CD4-positive, alpha-beta T cell (primary cell): ENCODE data around the gene MCEMP1. TPM values are rescaled to one million over a fixed set of nuclear protein-coding genes. Genes with fewer than 3 reads are reported as not detected.
A peak's percentile ranks its signal among the peaks of the same experiment; 100 is the strongest.

ENCODE experiments used
- ATAC-seq: fragments of 200-7000 bp; cut with Tn5 transposase; one replicate; pipeline ENCODE4 v1.10.0; 2022; ENCODE audit warnings: mild to moderate bottlenecking; ENCODE audit not compliant: poor library complexity
- CTCF ChIA-PET: fragments of 350-600 bp; sonication (Branson Sonifier 250); formaldehyde crosslinking; loops from one replicate; lab custom pipeline; 2021; ENCODE audit warnings: antibody characterized with exemption, inconsistent platforms; lab: Charles Lee
- POLR2A ChIA-PET: fragments of 350-600 bp; sonication (Branson Sonifier 250); formaldehyde crosslinking; loops from one replicate; lab custom pipeline; 2021; ENCODE audit warnings: antibody characterized with exemption, inconsistent platforms; lab: Charles Lee
- DNase-seq, 14 experiments: peaks; one replicate each; pipeline ENCODE4 v3.0.0-alpha.2; 2013 to 2020; ENCODE audit warnings: mixed read lengths in 2 of 14
- H3K27ac ChIP-seq, 2 donors: one replicate each; pipeline versions ENCODE4 v1.5.1 to v1.7.0; 2013; ENCODE audit warnings: low read length in 2 of 2, low read depth in 1 of 2, mild to moderate bottlenecking in 1 of 2
- H3K27me3 ChIP-seq, 2 experiments: 1 replicate in 1 of 2; 2 replicates in 1 of 2; pipeline versions ENCODE4 v1.6.1 to v1.7.0; 2013; ENCODE audit warnings: low read length in 2 of 2, control low read depth in 1 of 2, mild to moderate bottlenecking in 1 of 2, moderate library complexity in 1 of 2; ENCODE audit not compliant: insufficient read depth in 2 of 2, control insufficient read depth in 1 of 2
- H3K36me3 ChIP-seq: one replicate; pipeline ENCODE4 v1.6.1; 2013; ENCODE audit warnings: low read length, control low read depth; ENCODE audit not compliant: insufficient read depth
- H3K4me1 ChIP-seq: one replicate; pipeline ENCODE4 v1.6.1; 2013; ENCODE audit warnings: low read length, control low read depth; ENCODE audit not compliant: insufficient read depth
- H3K4me3 ChIP-seq: one replicate; pipeline ENCODE4 v1.5.1; 2013; ENCODE audit warnings: mild to moderate bottlenecking, low read length, moderate library complexity
- H3K9me3 ChIP-seq, 2 experiments: 1 replicate in 1 of 2; 2 replicates in 1 of 2; pipeline versions ENCODE4 v1.6.1 to v1.7.0; 2013; ENCODE audit warnings: low read length in 2 of 2, mild to moderate bottlenecking in 2 of 2, control low read depth in 1 of 2, moderate library complexity in 1 of 2; ENCODE audit not compliant: control insufficient read depth in 1 of 2, insufficient read depth in 1 of 2
- H3K27ac Mint-ChIP-seq: one replicate; pipeline ENCODE4 v1.8.0; 2020; ENCODE audit warnings: mixed read lengths
- H3K27me3 Mint-ChIP-seq: one replicate; pipeline ENCODE4 v1.8.0; 2021; ENCODE audit warnings: mixed read lengths
- H3K36me3 Mint-ChIP-seq: one replicate; pipeline ENCODE4 v1.8.0; 2021; ENCODE audit warnings: low read depth, mixed read lengths
- H3K4me1 Mint-ChIP-seq: one replicate; pipeline ENCODE4 v1.8.0; 2021; ENCODE audit warnings: low read depth, mixed read lengths
- H3K4me3 Mint-ChIP-seq: one replicate; pipeline ENCODE4 v1.8.0; 2020; ENCODE audit warnings: mild to moderate bottlenecking, mixed read lengths
- H3K9me3 Mint-ChIP-seq: one replicate; pipeline ENCODE4 v1.8.0; 2020; ENCODE audit warnings: mixed read lengths
- intact Hi-C, 2 experiments: fragments of 100-400 bp; cut with DNase I in 1 of 2; cut with micrococcal nuclease in 1 of 2; formaldehyde crosslinking; loops; one replicate each; pipeline versions ENCODE4 v1.15.1 to v1.9.0; 2023 to 2025; cut with DNase I, micrococcal nuclease
- total RNA-seq, 174 experiments: library from RNA in 2 of 174; stranded (reverse) in 2 of 174; gene quantifications; one replicate each; pipeline ENCODE4 v1.2.3 and lab custom pipeline; 2021 to 2026
- TF ChIP-seq, protein P1 (sequence below): fragments of 200-600 bp; IDR thresholded peaks from one replicate; pipeline ENCODE4 v1.8.0; 2022; ENCODE audit warnings: antibody characterized with exemption, mild to moderate bottlenecking

MCEMP1 gene
- total RNA-seq, 2 experiments from 2014 or later: 0.38 TPM; not detected in 1

DNA sequence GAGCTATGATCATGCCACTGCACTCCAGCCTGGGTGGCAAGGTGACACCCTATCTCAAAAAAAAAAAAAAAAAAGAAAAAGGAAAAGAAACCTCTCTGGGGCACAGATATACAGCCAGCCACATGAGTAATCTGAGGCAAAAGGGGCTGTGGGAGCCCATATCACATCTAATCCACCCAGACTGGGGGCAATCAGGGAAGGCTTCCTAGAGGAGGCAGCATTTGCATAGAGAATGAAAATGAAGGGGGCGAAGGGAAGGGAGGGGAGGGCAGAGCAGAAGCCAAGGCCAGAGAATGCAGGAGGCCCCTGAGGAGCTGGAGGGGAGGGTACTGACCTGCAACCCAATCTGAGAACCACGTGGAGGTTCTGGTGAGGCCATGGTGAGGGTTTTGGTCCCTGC lies 26.7 kb upstream of the MCEMP1 start:
- Histone ChIP-seq H3K4me3 (no peak overlapping the region), H3K4me1 (peaks cover 13% of the 10 kb centered on the region), H3K9me3 (no peaks in the 10 kb centered on the region), H3K27me3 (no peaks in the 10 kb centered on the region), H3K36me3 (peaks cover 20% of the 10 kb centered on the region), H3K27ac (no peak overlapping the region)
- POLR2A ChIA-PET: interaction anchor here (2.3 kb wide), 1 partner anchor 21 kb away, joined by 7 read pairs; the partner anchor contains the start of genes PET100 and XAB2
- peaks cover 20% of the 10 kb centered on the region for H3K36me3 Mint-ChIP-seq
- CTCF ChIA-PET: interaction anchor here (0.6 to 1.7 kb wide), 3 partner anchors 31 to 159 kb away, joined by 3 to 6 read pairs (median 4); partner anchors contain the start of gene TRAPPC5
- TF ChIP-seq, protein P1, sequence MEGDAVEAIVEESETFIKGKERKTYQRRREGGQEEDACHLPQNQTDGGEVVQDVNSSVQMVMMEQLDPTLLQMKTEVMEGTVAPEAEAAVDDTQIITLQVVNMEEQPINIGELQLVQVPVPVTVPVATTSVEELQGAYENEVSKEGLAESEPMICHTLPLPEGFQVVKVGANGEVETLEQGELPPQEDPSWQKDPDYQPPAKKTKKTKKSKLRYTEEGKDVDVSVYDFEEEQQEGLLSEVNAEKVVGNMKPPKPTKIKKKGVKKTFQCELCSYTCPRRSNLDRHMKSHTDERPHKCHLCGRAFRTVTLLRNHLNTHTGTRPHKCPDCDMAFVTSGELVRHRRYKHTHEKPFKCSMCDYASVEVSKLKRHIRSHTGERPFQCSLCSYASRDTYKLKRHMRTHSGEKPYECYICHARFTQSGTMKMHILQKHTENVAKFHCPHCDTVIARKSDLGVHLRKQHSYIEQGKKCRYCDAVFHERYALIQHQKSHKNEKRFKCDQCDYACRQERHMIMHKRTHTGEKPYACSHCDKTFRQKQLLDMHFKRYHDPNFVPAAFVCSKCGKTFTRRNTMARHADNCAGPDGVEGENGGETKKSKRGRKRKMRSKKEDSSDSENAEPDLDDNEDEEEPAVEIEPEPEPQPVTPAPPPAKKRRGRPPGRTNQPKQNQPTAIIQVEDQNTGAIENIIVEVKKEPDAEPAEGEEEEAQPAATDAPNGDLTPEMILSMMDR: no peak
- H3K27ac Mint-ChIP-seq: no peak overlapping the region
- no peak for ATAC-seq
- intact Hi-C loops: loop anchor here in 1 of 2 experiments (10.0 kb wide), 1 partner anchor 545 kb away; no protein-coding TSS in a partner anchor
- no peaks in the 10 kb centered on the region for H3K9me3 Mint-ChIP-seq
- no peaks in the 10 kb centered on the region for H3K27me3 Mint-ChIP-seq
- DNase-seq: no peak
- no peak overlapping the region for H3K4me3 Mint-ChIP-seq
- peaks cover 12% of the 10 kb centered on the region for H3K4me1 Mint-ChIP-seq

DNA sequence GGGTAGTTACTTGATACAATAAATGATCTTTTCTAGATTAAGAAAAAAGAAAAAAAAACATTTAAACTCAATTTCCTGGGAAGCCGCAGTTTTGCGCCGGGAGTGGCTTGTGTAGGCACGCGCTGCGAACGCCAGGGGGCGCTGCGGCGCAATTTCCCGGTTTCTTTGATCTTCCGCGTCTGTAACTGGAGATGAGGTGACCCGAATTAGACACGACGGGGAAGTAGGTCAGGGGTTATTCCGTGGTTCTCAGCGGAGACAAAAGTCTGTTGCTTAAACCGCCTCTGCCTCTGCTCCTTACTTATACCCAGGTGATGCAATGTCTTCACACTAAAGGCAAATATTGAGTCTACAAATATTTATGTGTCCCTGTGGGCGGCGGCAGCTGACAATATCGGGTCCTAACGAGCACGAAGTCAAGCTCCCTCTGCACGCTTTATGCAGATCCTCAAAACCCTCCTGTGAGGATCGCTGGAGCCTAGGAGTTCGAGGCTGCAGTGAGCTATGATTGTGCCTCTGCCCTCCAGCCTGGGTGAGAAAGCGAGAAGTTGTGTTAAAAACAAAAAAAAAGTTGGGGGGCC lies 24.7 kb upstream of the MCEMP1 start:
- ATAC-seq: peak; percentile 99
- ChIA-PET POLR2A (interaction anchor here (1.0 to 2.3 kb wide), 3 partner anchors 14 to 217 kb away, joined by 5 to 7 read pairs (median 6); partner anchors contain the start of genes PET100 and XAB2), CTCF (interaction anchor here (0.7 to 2.4 kb wide), 6 partner anchors 9 to 147 kb away, joined by 3 to 17 read pairs (median 5); partner anchors contain the start of genes STXBP2 and TRAPPC5)
- peak overlapping the region; percentile 87 for H3K27ac Mint-ChIP-seq
- no peaks in the 10 kb centered on the region for H3K9me3 Mint-ChIP-seq
- no peaks in the 10 kb centered on the region for H3K9me3 ChIP-seq
- peak overlapping the region; percentile 77 for H3K4me3 Mint-ChIP-seq
- H3K27me3 ChIP-seq: no peaks in the 10 kb centered on the region
- H3K4me1 Mint-ChIP-seq: peaks cover 12% of the 10 kb centered on the region
- peak overlapping the region; percentile 31 for H3K4me3 ChIP-seq
- peaks cover 16% of the 10 kb centered on the region for H3K4me1 ChIP-seq
- H3K27ac ChIP-seq: peak overlapping the region in 1 of 2 donors; percentile 49
- H3K27me3 Mint-ChIP-seq: no peaks in the 10 kb centered on the region
- DNase-seq: peak; percentile 81 to 94 (median 86)
- peaks cover 10% of the 10 kb centered on the region for H3K36me3 Mint-ChIP-seq
- TF ChIP-seq, protein P1: peak; percentile 99
- intact Hi-C loops: loop anchor here (1.0 to 10.0 kb wide), 5 partner anchors 28 to 547 kb away; partner anchors contain the start of gene TRAPPC5 (in 2 of the 2)
- peaks cover 4% of the 10 kb centered on the region for H3K36me3 ChIP-seq

DNA sequence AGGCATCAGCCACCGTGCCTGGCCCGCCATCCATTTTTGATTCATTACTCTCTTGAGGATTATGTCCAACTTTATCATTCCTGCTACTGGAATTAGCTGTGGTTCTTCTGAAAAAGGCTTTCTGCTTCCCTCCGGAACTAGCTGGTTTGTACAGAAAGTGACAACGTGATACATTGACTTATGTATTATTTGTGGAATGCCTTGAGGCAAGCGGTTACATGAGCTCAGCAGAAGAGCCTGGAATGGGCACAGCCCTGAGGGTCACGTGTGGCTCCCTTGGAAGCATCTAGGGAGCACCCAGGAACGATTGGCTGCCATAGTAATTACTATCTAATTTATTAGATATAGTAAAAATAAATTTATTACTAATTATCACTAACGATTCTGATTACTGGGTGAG lies 22.5 kb upstream of the MCEMP1 start:
- ATAC-seq (no peak), DNase-seq (no peak)
- no peak overlapping the region for H3K27ac Mint-ChIP-seq
- Histone ChIP-seq H3K4me3 (no peak overlapping the region), H3K9me3 (no peaks in the 10 kb centered on the region), H3K36me3 (no peaks in the 10 kb centered on the region), H3K4me1 (peaks cover 33% of the 10 kb centered on the region), H3K27me3 (no peaks in the 10 kb centered on the region), H3K27ac (no peak overlapping the region)
- H3K27me3 Mint-ChIP-seq: no peaks in the 10 kb centered on the region
- no peaks in the 10 kb centered on the region for H3K36me3 Mint-ChIP-seq
- H3K9me3 Mint-ChIP-seq: no peaks in the 10 kb centered on the region
- TF ChIP-seq, protein P1: no peak
- intact Hi-C loops: loop anchor here in 1 of 2 experiments (10.0 kb wide), 1 partner anchor 550 kb away; no protein-coding TSS in a partner anchor
- ChIA-PET POLR2A (no interaction called here), CTCF (interaction anchor here (1.2 to 3.8 kb wide), 3 partner anchors 26 to 145 kb away, joined by 3 to 16 read pairs (median 3); partner anchors contain the start of gene TRAPPC5)
- H3K4me3 Mint-ChIP-seq: no peak overlapping the region
- H3K4me1 Mint-ChIP-seq: peaks cover 25% of the 10 kb centered on the region
